Stimulated activated CD4-positive, alpha-beta T cell treated with anti-CD3 and anti-CD28 coated beads, Interleukin-4, amount 100 ng/mL, for 48 hours (primary cell): ENCODE data around the gene BICRA.

ENCODE experiments used
- DNase-seq, 2 donors: peaks; one replicate each; pipeline ENCODE4 v3.0.0-alpha.2; 2020; ENCODE audit warnings: low read depth in 2 of 2

BICRA gene

DNA sequence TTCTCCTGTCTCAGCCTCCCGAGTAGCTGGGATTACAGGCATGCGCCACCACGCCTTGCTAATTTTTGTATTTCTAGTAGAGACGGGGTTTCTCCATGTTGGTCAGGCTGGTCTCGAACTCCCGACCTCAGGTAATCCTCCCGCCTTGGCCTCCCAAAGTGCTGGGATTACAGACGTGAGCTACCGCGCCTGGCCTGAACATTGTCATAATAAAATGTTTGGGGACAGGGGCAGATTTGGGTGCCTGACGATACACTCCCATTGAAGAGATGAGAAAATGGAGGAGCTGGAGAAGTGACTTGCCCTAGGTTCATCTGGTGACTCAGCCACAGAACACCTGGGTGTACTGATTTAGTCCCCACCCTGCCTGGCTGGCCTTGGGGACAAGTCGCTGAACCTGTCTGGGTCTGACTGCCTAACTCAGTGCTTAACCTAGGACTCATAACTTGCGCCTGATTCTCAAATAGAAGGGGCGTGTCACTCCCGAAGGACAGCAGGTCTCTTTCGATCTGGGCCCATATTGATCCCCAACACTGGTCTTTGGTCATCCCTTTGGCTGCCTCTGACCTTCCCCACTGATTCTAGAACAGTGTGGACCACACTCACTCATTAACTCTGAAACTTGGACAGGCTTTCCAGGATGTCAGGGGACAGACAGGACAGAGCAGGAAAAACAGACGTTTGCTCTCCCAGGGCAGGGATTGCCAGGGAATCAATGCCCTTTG is 7.6 kb upstream of the BICRA start:
- no peak for DNase-seq

DNA sequence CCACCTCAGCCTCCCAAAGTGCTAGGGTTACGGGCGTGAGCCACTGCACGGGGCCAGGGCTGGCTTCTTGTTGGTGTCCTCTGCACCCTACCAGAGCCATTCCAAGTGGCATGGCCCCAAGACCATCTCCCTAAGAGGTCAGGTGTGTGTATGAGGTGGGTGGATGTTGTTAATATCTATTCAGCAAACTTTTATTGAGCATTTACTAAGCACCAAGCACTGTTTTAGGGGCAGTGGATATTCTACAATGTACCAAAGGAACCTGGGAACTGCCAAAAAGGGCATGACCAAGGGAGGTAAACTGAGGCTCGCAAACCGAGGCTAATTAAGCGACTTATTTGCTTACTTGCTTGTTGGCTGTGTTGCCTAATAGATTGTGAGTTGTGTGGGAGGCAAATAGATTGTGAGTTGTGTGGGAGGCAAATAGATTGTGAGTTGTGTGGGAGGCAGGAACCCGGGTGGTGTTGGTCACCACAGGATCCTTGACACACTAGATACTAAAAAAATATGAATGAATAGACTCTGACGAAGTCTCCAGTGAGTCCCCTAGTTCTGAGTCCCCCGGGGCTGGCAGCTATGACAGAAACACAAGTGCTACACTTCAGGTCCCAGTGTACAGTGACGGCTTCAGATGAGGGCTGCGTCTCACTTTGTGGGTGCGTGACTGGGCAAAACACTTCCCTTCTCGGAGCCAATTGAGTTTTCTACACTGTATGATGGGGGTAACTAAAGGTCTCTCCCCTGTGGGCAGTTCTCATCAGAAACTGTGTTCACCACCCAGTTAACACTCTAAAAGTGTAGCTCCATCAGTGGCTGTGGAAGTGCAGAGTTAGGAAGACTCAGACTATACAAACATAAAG is 5.0 kb upstream of the BICRA start:
- no peak for DNase-seq

- no peak for DNase-seq
These were observed 1.3 kb upstream of the BICRA start for GRCh38 chr19:47607564-47608073.

DNA sequence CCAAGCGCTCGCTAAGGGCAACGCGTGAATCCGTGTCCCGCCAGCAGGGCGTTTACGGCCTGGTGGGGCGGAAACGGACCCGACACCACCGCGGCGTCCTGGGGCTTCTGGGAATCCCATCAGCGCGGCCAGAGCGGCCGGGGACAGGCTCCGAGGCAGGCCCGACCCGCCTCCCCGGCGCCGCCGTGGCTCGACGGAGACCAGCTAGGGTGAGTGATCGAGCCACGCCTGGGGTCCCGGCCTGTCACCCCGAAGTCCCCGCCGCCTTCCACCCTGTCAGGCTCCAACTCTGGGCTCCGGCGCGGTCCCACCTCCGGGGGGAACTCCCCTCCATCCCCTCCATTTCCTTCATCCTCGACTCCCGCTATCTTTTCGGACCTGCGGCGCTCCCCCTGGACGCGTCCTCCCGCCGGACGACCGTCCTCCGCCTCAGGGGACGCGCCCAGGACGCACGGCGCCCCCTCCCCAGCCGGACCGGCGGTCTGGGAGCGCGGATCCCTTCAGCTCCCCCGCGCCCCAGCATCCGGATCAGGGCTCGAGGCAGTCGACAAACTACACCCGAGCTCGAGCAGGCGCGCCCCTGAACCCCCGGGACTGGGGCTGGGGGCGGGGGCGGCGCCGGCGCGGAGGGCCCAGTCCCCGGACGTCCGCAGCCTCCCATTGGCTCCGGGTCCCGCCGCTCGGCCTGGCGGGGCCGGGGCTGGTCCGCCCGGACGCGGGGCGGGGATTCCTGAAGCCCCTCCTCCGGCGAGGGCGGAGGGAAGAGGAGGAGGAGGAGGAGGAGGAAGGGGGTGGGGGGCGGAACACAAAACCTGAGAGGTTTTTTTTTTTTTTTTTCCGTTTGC is 638 bp upstream of the BICRA start:
- peak; percentile 94 to 95 for DNase-seq

GRCh38 chr19:47609906-47610894 is 1.3 kb downstream of the BICRA start:
- peak; percentile 19 to 24 for DNase-seq

GRCh38 chr19:47610902-47611301 is 2.0 kb downstream of the BICRA start:
- DNase-seq = no peak

DNA sequence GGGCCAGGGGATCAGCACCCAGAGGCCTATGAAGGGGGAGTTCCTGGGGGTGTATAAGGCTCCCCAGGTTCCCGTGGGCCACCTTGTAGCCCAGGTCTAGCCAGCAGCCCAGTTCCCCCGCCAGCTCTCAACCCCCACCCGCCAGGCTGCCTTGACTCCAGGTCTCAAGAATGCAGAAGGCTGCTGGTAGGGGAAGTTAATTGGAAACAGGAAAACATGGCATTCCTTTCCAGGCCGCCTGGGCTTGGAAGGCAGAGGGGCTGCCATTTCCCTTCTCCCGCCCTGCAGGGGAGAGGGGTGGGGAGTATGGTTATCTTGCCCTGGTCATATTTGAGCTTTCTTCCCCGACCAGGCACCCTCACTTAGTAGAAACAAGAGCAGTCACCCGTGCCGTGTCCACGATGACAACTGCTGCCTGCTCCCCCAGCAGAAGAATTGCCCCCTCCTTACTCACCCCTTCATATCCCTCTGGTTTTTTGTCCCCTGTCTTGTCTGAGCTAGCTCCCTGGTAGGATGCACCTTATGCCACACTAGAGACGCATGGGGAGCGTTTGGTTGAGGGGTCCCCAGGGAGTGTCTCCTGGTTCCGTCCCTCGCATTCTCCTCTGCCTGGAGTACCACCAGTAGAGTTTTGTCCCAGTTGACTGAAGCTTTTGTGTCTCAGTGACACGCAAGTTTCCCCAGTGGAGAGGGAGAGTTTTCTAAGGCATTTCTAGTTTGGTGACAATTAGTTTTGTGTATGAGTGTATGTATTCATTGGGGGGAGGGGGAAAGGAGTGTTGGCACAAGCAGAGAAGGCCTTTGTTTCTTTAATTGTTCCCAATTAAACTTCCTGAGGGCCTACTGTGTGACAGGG is 4.5 kb downstream of the BICRA start:
- DNase-seq = no peak

DNA sequence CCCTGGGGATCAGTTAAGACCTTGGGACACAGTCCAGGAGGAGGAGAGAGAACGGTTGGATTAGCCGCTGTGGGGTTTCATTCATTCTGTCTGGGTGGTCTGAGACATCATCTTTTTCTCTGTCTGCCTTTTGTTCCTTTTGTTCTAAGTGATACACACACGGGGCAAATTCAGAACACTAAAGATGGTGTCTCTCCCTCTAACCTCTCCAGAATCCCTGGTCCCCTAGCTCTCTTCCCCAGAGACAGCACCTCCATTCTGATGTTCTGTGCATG is 5.0 kb downstream of the BICRA start:
- no peak for DNase-seq

DNA sequence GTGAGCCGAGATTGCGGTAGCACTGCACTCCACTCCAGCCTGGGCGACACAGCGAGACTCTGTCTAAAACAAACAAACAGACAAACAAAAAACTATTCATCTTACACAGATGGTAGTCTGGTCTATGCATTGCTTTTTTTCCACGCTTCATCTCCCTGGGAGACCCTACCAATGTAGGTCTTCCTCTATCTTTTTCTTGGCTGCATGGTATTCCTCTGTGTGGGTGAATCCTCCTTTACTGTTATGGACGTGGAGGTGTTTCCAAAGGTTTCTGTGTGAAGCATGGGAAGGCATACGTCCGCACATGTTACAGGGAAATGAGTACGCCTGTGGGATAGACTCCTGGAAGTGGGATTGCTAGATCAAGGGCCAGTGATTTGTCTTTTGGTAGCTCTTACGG is 5.6 kb downstream of the BICRA start:
- DNase-seq = no peak

DNA sequence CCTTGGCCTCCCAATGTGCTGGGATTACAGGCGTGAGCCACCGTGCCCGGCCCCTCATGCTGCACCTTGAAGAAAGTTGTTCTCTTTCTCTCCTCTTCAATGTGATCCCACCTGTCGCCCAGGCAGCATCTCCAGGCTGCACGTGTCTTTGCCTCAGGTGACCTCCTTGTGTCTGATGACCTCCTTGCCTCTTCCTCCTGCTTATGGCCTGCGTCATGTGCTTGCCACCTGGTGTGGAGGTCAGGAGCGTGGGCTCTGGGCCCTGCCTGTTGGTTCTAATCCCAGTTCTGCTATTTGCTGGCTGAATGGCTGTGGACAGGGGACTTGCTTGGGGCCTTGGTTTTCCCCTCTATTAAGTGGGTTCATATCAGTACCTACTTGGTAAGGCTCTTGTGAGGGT is 6.3 kb downstream of the BICRA start:
- no peak for DNase-seq

DNA sequence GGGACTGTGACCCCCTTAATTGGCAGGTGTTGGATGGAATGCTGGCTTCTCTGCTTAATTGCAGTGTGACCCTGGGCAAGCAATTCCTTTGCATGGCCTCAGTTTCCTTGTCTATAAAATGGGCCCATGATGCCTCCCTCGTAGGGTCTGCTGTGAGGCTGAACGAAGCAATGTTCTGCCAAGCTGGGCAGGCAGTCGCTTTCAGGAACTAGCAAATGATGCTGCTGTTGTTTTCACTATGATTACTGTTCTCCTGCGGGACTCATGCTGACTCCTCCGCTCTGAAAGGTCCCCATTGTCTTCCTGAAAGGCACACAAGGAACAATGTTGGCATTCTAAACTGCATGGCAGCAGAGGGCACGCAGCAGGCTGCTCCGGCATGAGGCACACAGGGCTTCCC is 6.8 kb downstream of the BICRA start:
- no peak for DNase-seq

DNA sequence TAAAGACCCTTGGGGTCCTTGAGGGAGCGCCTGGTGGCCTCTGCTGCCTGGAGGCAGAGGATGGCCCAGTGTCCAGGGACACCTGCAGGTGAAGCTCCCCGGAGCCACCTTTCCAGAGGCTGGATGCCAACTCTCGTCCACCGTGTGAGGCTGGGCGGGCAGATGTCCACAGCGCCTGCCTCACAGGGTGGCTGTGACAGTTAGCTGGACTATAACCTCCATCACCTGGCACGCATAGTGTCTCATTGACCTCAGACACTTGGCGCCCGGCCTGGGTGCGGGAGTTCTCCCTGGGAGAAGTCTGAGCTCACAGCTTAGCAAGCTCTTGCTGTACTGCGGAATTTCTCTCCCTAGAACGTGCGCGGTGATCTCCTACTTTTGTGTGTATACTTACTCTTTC is 9.8 kb downstream of the BICRA start:
- no peak for DNase-seq

DNA sequence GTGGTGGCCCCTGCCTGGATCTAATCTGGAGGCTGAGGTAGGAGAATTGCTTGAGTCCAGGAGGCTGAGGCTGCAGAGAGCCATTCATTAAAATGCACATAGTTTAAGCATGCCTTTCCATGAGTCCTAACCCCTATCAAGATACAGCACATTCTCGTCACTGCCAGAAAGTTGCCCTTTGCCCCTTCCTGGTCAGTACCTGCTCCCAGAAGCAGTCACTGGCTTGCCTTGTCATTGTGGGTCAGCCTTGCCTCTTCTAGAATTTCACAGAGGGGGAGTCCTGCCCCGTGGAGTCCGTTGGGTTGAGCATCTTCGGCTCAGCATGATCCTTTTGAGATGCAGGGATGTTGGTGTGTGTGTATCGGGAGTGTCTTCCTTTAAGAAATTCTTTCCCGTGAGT is 10.8 kb downstream of the BICRA start:
- no peak for DNase-seq

DNA sequence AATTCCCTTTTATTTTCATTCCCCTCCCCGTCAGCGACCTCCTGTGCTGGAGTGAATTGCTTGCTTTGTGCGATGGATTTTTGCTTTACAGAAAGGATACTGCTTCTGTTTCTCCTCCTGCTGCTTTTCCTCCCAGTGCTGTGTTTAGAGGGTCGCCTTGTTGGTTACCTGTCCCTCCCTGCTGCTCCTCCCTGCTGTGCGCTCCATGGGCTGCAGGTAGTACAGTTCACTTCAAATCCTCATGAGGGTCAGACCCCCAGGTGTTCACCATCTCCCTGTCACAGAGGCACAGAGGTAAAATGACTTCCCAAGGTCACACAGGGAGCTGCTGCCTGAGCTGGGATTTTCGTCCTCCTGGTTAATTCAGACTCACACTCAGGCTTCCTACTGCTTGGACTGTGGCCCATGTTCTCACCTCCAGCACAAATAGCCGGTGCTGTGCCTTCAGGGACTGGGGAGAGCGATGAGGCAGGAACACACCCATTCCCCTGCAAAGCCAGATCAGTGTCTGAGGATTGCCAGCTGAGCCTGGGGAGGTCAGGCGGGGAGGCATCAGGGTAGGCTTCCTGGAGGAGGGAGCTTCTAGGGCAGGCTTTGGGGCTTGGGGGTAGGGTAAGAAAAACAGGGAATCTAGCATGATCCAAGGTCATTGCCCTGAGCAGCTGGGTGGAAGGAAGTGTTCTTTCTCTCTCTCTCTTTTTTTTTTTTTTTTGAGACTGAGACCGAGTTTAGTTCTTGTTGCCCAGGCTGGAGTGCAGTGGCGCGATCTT is 14.4 kb downstream of the BICRA start:
- no peak for DNase-seq

- no peak for DNase-seq
These were observed 15.0 kb downstream of the BICRA start for GRCh38 chr19:47623921-47624391.

- DNase-seq = no peak
These were observed 16.7 kb downstream of the BICRA start for GRCh38 chr19:47625650-47626049.

- no peak for DNase-seq
These were observed 17.3 kb downstream of the BICRA start for GRCh38 chr19:47626238-47626637.

- no peak for DNase-seq
These were observed 19.3 kb downstream of the BICRA start for GRCh38 chr19:47628078-47628771.

GRCh38 chr19:47630594-47630993 is 21.7 kb downstream of the BICRA start:
- no peak for DNase-seq
